ENCODE data around the gene COMMD10. TPM values are rescaled to one million over a fixed set of nuclear protein-coding genes. Genes with fewer than 3 reads are reported as not detected.

Gene COMMD10
- total RNA-seq, 1 donor from 2014 or later = 44.2 TPM

GRCh38 chr5:116288524-116288923 is 203.7 kb downstream of the COMMD10 start:
- no peak for DNase-seq (ENCODE audit: low read depth)

- DNase-seq (ENCODE audit: low read depth) = no peak
These were observed 204.5 kb downstream of the COMMD10 start for GRCh38 chr5:116289276-116289675.

GRCh38 chr5:116291271-116291670 is 206.4 kb downstream of the COMMD10 start:
- no peak for DNase-seq (ENCODE audit: low read depth)

- DNase-seq (ENCODE audit: low read depth) = no peak
These were observed 207.5 kb downstream of the COMMD10 start for GRCh38 chr5:116292321-116292720.

GRCh38 chr5:116296335-116297072 is 211.7 kb downstream of the COMMD10 start:
- no peak for DNase-seq (ENCODE audit: low read depth)

- no peak for DNase-seq (ENCODE audit: low read depth)
These were observed 212.5 kb downstream of the COMMD10 start for GRCh38 chr5:116297296-116297814.

- no peak for DNase-seq (ENCODE audit: low read depth)
These were observed 215.2 kb downstream of the COMMD10 start for GRCh38 chr5:116299746-116300640.

GRCh38 chr5:116301110-116301509 is 216.3 kb downstream of the COMMD10 start:
- no peak for DNase-seq (ENCODE audit: low read depth)

- DNase-seq (ENCODE audit: low read depth) = peak; percentile 8
These were observed 218.5 kb downstream of the COMMD10 start for GRCh38 chr5:116303340-116303739.

- no peak for DNase-seq (ENCODE audit: low read depth)
These were observed 219.0 kb downstream of the COMMD10 start for GRCh38 chr5:116303810-116304209.

- DNase-seq (ENCODE audit: low read depth) = no peak
These were observed 221.1 kb downstream of the COMMD10 start for GRCh38 chr5:116305899-116306298.

GRCh38 chr5:116306846-116307245 is 222.0 kb downstream of the COMMD10 start:
- no peak for DNase-seq (ENCODE audit: low read depth)

GRCh38 chr5:116308391-116308790 is 223.6 kb downstream of the COMMD10 start:
- DNase-seq (ENCODE audit: low read depth) = peak; percentile 7

- DNase-seq (ENCODE audit: low read depth) = no peak
These were observed 228.5 kb downstream of the COMMD10 start for GRCh38 chr5:116313366-116313765.

GRCh38 chr5:116315531-116315930 is 230.7 kb downstream of the COMMD10 start:
- DNase-seq (ENCODE audit: low read depth) = no peak

GRCh38 chr5:116318091-116318854 is 233.4 kb downstream of the COMMD10 start:
- no peak for DNase-seq (ENCODE audit: low read depth)

GRCh38 chr5:116320486-116320885 is 235.7 kb downstream of the COMMD10 start:
- peak; percentile 21 for DNase-seq (ENCODE audit: low read depth)

GRCh38 chr5:116329503-116329902 is 244.7 kb downstream of the COMMD10 start:
- no peak for DNase-seq (ENCODE audit: low read depth)

GRCh38 chr5:116340799-116341198 is 256.0 kb downstream of the COMMD10 start:
- DNase-seq (ENCODE audit: low read depth) = no peak
